GM21447 (cell line): ENCODE measurements around the gene NR4A3.

Source experiments
- ATAC-seq: cut with Tn5 transposase; IDR thresholded peaks from one replicate; pipeline ENCODE4 v1.9.1; 2021; ENCODE audit not compliant: unreplicated experiment

Gene NR4A3

DNA sequence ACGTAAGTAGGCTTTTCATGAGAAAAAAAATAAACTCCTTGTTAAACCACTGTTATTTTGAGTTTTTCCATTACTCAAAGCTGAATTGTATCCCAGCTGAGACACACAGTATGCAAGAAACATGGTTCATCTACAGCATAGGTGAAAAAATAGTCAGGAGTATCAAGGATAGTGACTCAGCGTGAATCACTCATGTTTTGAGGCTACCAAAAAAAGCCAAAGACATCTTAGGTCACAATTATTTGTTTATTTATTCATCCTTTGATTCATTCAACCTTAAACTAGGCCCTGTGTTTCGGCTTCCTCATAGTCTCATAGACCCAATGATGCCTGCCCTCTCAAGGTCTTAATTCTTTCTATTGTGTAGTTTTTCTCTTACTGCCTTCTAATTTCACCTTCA lies 51.8 kb downstream of the NR4A3 start:
- no peak for ATAC-seq

DNA sequence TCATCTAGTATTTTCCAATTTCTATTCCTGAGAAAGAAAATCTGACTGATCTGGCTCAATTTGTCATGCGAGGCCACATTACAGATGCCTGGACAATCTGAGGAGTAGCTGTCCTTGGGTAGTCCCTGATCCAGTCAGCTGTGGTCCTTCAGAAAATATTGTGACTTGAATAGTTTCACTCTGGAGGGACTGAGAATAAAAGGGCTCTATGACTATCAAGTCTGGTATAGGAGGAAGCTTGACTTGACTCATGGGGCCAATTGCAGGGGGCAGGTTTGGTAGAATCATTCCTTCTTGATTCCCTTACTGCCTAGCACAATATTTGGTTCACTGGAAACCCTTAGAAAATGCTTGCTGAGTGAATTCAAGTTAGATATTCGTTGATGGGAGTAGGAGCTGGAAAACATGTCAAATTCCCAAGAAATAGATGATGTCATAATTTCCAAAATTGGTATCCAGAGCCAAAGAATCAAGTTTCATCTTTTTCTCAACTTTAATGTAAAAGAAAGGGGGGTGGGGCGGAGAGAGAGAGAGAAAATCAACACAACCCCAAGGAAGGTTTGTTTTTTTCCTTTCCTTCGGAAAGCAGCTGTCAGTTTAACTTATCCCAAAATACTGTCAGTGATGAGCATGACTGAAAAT lies 52.4 kb downstream of the NR4A3 start:
- no peak for ATAC-seq

DNA sequence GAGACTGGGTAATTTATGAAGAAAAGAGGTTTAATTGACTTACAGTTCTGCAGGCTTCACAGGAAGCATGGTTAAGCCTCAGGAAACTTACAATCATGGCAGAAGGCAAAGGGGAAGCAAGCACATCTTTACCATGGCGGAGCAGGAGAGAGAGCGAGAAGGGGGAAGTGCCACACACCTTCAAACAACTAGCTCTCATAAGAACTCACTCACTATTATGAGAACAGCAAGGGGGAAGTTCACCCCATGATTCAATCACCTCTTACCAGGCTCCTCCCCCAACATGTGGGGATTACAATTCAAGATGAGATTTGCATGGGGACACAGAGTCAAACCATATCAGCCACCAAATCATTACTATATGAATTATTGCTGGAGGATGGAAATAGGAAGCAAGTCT lies 54.5 kb downstream of the NR4A3 start:
- no peak for ATAC-seq

DNA sequence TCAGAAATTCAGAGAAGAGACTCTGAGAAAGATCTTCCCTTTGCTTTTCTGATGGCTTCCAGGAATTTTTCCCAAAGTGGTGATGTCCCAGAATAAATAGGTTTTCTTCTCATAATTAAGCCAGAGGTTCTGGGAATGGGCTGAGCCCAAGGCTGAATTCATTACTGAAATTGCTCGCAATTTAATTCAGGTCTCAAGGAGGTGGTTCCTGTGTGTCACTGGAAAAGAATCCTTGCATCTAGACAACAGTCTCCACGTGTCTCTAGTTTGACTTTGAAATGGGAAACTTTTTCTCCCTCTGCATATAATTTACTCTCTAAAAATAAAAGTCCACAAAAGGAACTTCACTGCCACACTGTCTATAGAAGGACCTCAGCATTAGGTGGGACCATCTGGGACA lies 57.0 kb downstream of the NR4A3 start:
- ATAC-seq = no peak

DNA sequence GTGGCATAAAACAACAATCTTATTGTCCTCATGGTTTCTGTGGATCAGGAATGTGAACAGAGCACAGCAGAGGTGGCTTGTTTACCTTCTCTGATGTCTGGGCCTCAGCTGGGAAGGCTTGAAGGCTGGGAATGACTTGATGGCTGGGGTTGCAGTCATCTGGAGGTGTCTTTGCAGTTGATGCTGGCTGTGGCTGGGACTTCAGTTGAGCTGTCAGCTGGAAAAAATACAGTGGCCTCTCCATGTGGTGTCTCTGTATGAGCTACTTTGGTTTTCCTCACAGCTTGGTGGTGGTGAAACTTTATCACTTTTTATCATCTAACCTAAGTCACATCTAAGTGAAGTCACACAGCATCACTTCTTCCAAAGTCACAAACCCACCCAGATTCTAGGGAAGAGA lies 60.1 kb downstream of the NR4A3 start:
- ATAC-seq = no peak

DNA sequence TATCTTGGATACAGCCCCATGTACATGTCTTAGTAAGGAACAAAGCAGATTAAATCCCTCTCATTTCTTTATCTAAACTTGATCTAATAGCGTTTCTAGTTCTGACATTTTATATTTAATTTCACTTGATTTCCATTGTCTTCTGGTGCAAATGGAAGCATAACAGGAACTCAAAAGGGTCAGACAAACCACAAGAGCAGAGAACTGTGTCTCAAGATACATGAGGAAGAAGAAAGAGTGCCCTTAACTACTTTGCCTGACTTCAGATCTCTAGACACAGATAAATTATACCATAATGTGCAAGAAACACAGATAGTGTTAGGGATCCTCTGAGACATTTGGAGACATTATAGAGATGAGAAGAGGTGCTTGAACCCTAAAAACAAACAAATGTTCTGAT lies 64.1 kb downstream of the NR4A3 start:
- ATAC-seq = no peak

DNA sequence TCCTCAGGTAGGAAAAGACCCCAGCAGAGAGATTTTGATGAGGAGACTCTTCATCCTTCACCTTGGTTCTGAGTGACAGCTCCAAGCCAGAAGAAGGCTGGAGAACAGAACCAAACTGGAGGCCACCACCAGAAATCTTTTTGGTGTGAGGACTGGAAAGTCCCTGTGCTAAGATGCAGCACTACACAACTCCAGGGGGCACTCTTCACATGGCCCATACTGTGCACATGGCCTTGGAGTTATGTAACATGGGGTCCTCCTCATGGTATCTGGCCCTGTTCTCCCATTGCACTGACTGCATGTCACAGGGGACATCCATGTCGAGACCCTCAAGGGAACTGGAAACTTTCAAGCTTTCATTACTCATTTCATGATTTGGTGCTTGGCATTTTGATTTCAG lies 67.4 kb downstream of the NR4A3 start:
- no peak for ATAC-seq

DNA sequence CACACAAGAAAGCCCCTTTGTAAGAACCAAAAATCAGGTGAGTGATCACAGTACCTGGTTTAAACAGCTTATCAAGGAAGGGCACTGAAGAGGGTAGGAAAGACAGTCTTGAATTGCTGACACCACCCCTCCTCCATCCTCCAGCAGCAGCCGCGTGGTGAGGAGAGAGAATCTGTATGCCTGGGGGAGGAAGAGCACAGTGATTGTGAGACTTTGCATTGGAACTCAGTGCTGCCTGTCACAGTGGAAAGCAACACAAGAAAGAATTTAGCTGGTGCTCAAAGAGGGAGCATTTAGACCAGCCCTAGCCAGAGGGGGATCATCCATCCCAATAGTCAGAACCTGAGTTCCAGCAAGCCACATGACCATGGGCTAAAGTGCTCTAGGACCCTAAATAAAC lies 73.1 kb downstream of the NR4A3 start:
- ATAC-seq = no peak

DNA sequence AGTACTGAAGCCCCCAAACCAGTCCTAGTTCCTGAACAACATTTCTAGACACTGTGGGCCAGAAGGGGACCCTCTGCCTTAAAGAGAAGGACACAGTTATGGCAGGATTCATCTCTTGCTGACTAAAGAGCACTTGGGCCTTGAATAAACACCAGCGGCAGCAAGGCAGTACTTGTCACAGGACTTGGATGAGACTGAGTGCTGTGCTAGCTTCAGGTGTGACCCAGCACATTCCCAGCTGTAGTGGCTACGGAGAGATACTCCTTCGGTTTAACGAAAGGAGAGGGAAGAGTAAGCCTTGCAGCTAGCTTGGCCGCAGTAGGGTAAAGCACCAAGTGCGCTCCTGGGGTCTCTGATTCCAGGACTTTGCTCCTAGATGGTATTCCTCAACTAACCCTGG lies 73.8 kb downstream of the NR4A3 start:
- no peak for ATAC-seq

DNA sequence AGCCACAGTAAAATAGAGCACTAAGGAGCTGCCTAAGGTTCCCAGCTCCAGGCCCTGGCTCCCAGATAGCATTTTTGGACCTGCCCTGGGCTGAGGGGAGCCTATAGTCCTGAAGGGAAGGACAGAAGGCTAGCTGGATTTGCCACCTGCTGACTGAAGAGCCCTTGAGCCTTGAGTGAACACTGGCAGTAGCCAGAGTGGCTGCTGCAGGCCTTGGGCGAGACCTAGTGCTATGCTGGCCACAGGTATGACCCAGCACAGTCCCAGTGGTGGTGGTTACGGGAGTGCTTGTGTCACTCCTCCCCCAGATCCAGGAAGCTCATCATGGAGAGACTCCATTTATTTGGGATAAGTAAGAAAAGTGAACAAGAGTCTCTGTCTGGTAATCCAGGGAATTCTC lies 74.4 kb downstream of the NR4A3 start:
- ATAC-seq = no peak

DNA sequence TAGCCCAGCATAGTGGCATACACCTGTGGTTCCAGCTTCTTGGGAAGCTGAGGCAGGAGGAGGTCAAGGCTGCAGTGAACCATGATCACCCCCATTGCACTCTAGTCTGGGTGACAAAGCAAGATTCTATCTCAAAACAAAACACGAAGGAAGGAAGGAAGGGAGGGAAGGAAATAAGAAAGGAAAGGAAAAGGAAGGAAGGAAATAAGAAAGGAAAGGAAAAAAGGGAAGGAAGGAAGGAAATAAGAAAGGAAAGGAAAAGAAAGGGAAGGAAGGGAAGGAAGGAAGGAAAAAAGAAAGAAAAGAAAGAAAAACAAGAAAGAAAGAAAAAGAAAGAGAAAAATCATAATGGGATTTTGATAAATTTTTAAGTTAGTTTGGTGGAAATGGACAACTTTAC lies 81.7 kb downstream of the NR4A3 start:
- no peak for ATAC-seq

DNA sequence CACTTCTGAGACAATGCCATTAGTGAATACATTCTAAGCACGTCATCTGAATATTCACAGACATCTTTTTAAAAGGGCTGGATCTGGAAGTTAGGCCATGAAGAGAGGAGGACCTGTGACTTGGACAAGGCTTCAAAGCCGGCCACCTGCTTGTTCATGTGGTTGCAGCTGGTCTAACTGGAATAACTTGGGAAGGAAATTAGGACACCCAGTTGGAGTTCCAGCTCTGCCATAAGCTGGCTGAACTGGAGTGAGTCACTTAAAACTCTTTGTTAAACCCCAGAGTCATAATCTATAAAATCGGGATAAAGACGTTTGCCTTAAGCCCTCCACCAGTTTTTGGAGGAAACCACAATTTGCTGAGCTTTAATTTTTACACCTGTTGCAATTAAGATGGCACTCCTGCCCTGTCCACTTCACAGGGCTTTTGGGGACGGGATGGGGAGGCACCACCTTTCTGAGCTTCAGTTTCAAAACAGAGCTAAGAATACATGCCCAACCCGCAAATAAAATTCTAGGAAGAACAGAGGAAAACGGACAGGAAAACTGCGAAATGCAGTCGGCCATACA lies 84.2 kb downstream of the NR4A3 start:
- no peak for ATAC-seq

DNA sequence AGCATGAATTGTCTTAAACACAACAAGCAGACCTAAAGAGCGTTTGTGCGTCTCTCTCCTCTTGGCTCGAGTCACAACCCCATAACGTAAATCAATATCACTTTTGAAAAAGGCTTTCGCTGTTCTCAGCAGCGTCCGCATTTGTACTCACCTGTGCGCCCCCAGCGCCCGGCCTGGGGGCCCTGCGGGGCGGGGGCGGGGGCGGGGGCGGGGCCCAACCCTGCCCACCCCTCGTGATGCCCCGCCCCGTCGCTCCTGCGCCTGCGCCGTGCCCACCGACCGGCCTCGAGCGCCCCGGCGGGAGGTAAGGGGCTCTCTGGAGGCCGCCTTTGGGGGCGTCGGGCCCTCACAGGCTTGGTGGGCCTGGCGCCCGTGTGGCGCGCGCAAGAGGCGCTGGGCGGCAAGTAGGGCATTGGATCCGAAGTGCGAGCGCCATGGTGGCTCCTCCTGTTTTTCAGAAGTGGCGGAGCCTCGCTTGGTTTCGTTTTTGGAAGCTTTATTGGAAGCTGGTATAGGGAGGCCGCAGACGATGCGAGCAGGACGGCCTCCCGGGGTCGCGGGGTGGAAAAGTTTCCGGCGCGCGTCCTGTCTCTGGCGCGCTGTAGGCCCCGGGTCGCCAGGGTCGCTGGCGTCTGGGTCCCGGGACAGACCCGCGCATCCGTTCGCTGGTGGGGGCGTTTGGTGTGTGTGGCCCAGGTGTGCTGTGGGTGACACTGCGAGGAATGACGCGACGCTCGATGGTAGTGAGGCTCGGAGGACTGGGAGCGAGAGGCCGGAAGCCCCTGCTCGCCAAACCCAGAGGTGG lies 84.9 kb downstream of the NR4A3 start, which contains the start of gene STX17:
STX17 (plus strand) TSS at position 252 of the 805 bp plus-strand sequence. CDS start 8,586 bp downstream, outside the sequence.
- ATAC-seq = peak; percentile 90

DNA sequence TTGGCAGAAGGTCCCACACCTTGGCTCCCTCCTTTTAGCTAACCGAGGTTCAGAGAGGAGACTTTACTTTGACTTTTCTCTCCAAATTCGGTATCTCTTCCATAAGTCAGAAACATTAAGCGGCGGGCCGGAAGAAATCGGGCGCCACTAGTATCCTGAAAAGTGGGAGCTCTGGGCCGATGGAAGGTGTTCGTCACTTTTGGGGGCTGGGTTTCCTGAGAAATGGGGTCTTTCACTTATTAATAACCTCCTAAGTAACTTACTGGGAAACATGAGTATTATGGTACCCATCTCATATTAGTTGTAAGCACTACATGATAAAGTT lies 85.5 kb downstream of the NR4A3 start:
- no peak for ATAC-seq

DNA sequence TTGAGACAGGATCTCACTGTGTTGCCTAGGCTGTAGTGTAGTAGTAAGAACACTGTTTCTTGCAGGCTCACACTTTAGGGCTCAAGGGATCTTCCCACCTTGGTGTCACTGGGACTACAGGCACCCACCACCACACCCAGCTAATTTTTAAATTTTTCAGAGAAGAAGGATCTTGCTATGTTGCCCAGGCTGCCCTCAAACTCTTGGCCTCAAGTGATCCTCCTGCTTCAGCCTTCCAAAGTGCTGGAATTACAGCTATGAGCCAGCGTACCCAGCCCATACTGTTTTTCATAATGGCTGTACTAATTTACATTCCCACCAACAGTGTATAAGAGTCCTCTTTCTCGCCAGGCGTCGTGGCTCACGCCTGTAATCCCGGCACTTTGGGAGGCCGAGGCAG lies 89.9 kb downstream of the NR4A3 start:
- ATAC-seq = no peak
